ENCODE measurements around the gene CDH22.

Gene CDH22

DNA sequence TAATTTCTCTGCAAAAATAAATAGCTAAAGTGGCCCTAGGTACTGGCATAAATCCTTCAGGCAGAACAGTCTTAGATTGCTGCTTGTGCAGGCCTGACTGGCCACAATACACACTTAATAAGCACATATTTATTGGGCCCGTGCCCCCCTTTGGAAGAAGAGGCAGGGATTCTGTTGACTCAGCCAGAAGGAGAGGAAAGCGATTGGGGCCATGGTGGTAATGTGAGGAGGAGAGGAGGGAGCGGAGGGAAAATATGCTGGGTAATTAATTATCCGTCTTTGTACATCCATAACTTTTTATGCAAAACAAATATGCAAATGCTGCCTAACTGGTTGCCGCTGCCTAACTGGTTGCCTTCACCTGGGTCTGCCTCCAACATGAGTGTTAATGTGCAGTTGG, 154.0 kb downstream of the CDH22 start:
- in situ Hi-C loops (cut with MboI; ENCODE audit: low sequenced_read_pairs) = no loop called here

GRCh38 chr20:46152824-46153586, 155.3 kb downstream of the CDH22 start:
- in situ Hi-C loops (cut with MboI; ENCODE audit: low sequenced_read_pairs) = no loop called here

DNA sequence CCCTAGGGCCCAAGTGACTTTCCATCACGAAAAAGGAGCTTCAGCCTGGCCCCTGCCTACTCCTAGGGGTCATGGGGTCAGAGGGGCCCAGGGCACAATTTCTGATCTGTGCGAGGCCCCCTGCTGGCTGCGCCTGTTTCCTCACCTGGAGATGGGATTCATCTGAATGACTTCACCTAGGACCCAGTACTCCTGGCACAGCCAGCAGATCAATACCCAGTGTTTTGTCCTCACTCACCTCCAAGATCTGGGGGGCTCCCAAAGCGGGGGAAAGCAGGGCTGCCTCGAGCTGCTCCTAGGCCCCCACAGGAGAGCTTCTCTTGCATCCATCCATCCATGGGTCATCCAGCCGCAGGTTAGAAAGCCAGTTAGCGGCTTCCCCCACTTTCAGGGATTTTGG, 156.4 kb downstream of the CDH22 start:
- in situ Hi-C loops (cut with MboI; ENCODE audit: low sequenced_read_pairs) = no loop called here

- in situ Hi-C loops (cut with MboI; ENCODE audit: low sequenced_read_pairs) = no loop called here
Measured at GRCh38 chr20:46150943-46151342, 157.4 kb downstream of the CDH22 start.

DNA sequence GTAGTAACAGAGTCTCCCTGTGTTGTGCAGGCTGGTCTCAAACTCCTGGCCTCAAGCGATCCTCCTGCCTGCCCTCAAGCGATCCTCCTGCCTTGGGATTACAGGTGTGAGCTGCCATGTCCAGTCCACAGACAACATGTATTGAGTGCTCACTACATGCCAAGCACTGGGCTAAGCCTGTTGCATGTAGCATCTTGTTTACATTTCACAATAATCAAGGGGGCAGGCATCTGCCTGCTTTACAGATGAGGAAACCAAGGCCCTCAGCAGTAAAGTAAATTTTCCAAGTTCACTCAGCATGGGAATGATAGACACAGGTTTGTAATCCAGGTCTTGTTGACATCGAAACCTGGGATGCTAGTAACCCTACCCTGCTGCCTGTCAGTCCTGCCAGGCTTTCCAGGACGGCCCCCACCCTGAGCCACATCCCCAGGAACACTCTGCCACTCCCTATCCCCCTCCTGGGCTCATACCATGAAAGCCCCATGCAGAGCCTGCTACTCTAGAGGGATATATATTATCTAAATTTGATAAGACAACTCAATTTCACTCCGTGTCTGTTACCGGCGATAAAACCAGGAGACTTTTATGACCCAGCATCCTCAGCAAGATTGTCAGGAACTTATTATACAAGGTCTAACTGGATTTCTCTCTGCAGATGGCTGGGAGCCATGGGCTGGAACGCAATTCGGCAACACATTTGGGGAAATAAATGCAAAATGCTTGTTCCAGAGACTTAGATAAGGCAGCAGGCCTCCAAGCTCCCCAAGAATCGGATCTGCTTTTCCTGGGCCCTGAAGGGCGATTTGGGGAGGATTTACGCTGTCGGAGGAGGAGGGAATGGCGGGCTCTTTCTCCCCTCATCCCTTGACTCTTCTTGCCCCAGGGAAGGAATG, 159.7 kb downstream of the CDH22 start:
- in situ Hi-C loops (cut with MboI; ENCODE audit: low sequenced_read_pairs) = loop anchor here (25.0 kb wide), 1 partner anchor 139 kb away; no protein-coding TSS in a partner anchor

GRCh38 chr20:46145713-46146112, 162.6 kb downstream of the CDH22 start:
- in situ Hi-C loops (cut with MboI; ENCODE audit: low sequenced_read_pairs) = loop anchor here (25.0 kb wide), 1 partner anchor 142 kb away; no protein-coding TSS in a partner anchor

DNA sequence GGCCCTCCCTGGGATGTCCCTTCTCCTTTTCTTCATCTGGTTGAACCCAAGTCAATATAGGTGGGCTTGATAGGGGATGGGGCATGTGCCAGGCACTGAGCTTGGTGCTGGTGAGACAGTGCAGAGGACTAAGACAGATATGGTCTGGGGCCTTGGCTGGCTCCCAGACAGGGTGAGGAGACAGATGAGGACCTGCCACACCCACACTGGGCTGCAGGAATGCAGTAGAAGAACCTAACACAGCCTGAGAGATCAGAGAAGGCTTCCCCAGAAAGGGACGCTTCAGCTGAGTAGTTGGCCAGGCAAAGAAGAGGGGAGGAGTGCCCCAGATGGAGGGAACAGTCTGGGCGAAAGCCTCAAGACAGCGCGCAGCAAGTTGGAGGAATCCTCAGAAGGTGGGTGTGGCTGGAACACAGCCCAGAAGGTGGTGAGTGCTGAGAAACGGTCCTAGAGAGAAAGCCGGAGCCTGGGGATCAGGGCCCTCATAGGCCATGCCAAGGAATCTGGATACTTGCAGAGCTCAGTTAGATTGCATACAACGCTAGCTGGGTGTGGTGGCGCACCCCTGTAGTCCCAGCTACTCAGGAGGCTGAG, 163.8 kb downstream of the CDH22 start:
- in situ Hi-C loops (cut with MboI; ENCODE audit: low sequenced_read_pairs) = loop anchor here (25.0 kb wide), 1 partner anchor 143 kb away; no protein-coding TSS in a partner anchor

GRCh38 chr20:46142124-46142523, 166.2 kb downstream of the CDH22 start:
- in situ Hi-C loops (cut with MboI; ENCODE audit: low sequenced_read_pairs) = loop anchor here (25.0 kb wide), 1 partner anchor 145 kb away; no protein-coding TSS in a partner anchor

GRCh38 chr20:46139908-46140482, 168.3 kb downstream of the CDH22 start:
- in situ Hi-C loops (cut with MboI; ENCODE audit: low sequenced_read_pairs) = loop anchor here (25.0 kb wide), 1 partner anchor 147 kb away; no protein-coding TSS in a partner anchor

DNA sequence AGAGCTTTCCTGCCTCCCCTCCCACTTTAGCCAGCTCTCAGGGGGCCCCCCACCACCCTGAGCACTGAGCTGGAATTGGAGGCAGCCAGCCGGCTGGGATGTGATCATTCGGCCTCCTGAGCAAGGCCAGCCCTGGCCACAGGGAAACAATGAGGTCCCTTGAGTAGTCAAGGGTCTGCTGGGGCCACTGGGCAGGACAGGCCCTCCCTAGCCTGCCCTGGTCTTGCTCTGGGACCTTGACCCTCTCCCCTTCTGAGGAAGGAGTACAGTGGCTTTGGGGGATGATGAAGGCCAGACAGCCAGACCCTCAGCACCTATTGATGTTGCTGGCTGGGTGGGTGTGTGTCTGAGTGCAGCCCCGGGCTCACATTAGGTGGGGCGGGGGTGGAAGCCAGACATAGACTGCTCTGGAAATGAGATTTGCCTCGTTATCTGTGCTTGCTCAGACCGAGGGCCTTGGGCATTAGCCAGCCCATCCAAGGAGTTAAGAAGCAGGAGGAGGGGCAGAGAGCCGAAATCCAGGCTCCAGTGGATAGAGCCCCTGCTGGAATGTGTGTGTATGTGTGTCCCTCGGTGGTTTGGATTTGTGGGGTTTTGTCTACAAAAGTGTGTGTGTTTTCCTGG, 168.9 kb downstream of the CDH22 start:
- in situ Hi-C loops (cut with MboI; ENCODE audit: low sequenced_read_pairs) = loop anchor here (25.0 kb wide), 1 partner anchor 148 kb away; no protein-coding TSS in a partner anchor

DNA sequence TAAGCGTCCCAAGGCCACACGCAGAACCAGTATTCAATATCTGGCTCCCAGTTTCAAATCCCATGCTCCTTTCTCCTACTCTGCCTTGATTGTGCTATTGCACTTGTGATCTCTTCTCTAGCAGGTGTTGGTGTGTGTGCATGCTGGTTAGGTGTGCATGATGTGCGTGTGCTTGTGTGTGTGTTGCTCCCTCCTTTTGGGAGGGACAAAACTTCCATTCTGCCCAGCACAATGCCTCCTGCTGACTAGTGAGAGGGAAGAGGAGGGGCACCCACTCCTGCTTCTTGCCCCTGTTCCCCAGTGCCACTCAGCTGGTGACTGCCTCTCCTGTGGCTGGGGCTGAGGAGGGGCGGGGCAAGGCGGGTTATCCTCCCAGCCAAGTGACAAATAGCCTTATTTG, 170.5 kb downstream of the CDH22 start:
- in situ Hi-C loops (cut with MboI; ENCODE audit: low sequenced_read_pairs) = loop anchor here (25.0 kb wide), 1 partner anchor 149 kb away; no protein-coding TSS in a partner anchor

GRCh38 chr20:46135856-46136633, 172.3 kb downstream of the CDH22 start:
- in situ Hi-C loops (cut with MboI; ENCODE audit: low sequenced_read_pairs) = loop anchor here (25.0 kb wide), 1 partner anchor 151 kb away; no protein-coding TSS in a partner anchor

GRCh38 chr20:46134716-46135115, 173.6 kb downstream of the CDH22 start:
- in situ Hi-C loops (cut with MboI; ENCODE audit: low sequenced_read_pairs) = loop anchor here (25.0 kb wide), 1 partner anchor 153 kb away; no protein-coding TSS in a partner anchor

GRCh38 chr20:46133886-46134654, 174.2 kb downstream of the CDH22 start:
- in situ Hi-C loops (cut with MboI; ENCODE audit: low sequenced_read_pairs) = loop anchor here (25.0 kb wide), 1 partner anchor 153 kb away; no protein-coding TSS in a partner anchor

DNA sequence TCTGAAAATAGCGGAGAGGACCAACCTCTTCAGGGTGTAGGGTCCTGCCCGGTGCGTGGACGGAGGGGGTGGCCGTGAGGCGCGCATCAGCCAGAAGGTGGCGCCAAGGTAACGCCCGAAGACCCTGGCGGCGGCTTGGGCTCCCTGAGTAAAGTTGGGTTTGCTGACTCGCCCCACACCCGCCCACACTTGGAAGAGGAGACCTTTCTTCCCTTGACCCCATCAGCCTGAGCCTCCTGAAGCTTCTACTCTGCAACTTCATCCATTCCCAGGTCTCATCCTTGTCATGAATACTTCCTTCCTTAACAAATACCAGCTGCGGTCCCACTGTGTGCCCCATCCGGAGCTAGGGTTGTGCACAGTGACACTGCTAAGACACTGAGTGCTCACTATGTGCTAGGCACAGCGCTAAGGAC, 175.6 kb downstream of the CDH22 start:
- in situ Hi-C loops (cut with MboI; ENCODE audit: low sequenced_read_pairs) = loop anchor here (25.0 kb wide), 1 partner anchor 155 kb away; no protein-coding TSS in a partner anchor

GRCh38 chr20:46131396-46131795, 176.9 kb downstream of the CDH22 start:
- in situ Hi-C loops (cut with MboI; ENCODE audit: low sequenced_read_pairs) = loop anchor here (25.0 kb wide), 1 partner anchor 156 kb away; no protein-coding TSS in a partner anchor

DNA sequence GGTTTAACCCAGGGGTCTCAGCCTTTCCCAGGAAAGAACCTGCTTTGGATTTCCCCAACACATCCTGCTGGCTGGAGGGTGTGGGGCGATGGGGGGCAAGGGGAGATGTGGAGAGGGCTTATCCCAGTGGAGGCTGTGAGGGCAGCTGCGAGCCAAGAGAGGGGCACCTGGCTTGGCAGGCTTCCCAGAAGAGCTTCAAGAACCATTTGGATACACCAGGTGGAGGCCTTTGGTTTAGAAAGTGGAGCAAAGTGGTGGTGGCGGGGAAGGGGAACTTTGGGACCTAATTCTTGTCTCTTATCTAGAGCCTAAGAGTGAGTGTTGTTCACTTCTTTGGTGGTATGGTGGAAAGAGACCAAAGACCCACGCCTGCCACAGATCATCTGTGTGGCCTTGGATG, 177.8 kb downstream of the CDH22 start:
- in situ Hi-C loops (cut with MboI; ENCODE audit: low sequenced_read_pairs) = loop anchor here (25.0 kb wide), 1 partner anchor 157 kb away; no protein-coding TSS in a partner anchor

GRCh38 chr20:46129955-46130481, 178.3 kb downstream of the CDH22 start:
- in situ Hi-C loops (cut with MboI; ENCODE audit: low sequenced_read_pairs) = loop anchor here (25.0 kb wide), 1 partner anchor 157 kb away; no protein-coding TSS in a partner anchor

All from HL-60/S4 (cell line).